Activated T-helper 1 cell treated with anti-CD3 and anti-CD28 coated beads, Interleukin-2, amount 50 U/mL, for 16 hours (primary cell): ENCODE measurements around the gene ERMP1.
A peak's percentile ranks its signal among the peaks of the same experiment; 100 is the strongest.

ENCODE experiments used
- DNase-seq, 2 donors: peaks; one replicate each; pipeline ENCODE4 v3.0.0-alpha.2; 2020; ENCODE audit warnings: low read depth in 1 of 2, low spot score in 1 of 2

The ERMP1 gene

DNA sequence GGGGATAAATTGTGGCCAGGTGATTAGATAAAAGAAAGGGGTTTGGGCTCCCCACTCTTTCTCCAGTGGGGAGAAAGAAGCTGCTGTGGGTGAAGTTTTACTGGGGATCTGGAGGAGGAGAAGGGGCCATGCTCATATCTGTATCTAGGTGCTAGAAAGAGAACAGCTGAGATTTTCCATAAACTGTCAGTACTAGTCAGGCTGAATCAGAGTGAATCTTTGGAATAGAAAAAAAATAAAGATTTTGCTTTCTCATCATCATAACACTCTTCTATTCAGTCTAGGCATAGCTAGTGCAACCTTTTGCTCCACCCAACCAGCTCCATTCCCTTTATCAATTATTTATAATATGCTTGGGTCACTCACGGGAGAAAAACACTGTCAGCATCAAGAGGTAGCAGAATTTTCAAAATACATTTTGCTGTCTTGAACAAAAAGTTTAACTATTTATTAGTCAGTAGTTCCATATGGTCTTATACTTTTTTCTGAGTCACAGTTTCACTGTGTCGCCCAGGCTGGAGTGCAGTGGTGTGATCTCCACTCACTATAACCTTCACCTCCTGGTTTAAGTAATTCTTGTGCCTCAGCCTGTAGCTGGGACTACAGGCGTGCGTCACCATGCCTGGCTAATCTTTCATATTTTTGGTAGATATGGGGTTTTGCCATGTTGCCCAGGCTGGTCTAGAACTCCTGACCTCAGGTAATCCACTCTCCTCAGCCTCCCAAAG, 21.3 kb upstream of the ERMP1 start:
- DNase-seq: no peak

DNA sequence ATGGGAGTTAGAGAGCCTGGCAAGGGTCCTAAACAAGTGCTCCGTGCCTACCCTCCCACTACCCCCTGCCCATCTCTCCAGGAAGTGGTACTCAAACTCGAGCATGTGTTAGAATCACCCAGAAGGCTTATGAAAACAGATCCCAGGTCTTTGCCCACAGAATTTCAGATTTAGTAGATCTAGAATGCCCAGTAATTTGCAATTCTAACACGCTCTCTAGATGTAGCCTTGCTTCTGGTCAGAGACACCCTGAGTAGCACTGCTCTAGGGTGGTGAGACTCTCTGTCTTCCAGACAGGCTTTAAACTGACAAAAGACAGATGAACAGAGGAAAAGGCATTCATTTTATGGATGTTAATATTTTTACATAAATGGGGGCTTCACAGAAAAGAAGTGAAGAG, 20.7 kb upstream of the ERMP1 start:
- no peak for DNase-seq

DNA sequence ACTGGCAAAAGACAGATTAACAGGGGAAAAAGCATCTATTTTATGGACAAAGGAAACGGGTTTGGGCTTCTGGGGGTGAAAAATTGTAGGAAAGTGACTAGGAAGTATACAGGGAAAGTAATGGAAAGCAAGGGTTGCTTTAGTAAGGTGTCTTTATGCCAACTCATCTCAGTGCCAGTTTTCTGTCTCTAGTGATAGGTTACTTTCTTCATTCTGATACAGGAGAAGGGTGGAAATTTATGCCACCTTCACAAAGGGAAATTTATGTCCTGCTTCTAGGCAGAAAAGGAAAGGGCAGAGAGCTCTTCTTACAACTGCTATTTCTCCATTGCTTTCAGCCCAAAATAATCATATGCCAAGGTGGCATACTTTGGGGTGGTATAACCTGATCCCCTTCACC, 20.1 kb upstream of the ERMP1 start:
- no peak for DNase-seq

DNA sequence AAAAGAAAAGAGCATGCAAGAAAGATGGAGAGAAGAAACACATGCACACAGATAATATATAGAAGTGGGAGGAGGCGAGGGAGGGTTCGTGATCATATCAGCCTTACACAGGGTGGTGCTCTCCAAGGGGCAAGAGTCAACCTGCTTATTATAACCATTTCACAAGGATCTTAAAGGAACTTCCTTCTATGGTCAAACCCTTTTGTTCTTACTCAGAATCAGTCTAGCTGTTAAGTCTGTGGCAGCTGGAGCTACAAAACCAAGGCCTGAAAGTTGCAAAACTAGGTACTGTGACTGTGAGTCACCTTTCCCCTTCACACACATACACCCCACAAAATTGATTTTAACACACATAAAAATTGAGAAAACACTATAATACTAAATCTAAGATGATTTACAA, 18.5 kb upstream of the ERMP1 start:
- DNase-seq: no peak

DNA sequence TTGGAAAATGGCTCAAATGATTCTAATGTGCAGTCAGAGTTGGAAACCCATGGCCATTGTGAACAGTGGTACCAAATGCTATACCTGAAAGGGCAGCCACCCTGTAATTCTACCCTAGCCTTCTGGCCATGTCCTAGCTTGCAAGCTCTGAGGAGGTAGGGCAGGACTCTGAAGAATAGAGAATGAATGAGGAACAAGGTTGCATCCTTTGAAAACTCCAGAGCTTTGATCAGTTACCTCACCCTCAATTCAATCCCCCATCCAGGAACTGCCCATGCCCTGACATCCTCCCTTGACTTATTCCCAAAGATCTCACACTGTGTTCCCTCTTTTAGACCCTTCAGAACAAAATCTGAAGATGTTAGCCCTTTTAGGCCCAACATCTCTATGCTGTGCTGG, 17.8 kb upstream of the ERMP1 start:
- DNase-seq: no peak

DNA sequence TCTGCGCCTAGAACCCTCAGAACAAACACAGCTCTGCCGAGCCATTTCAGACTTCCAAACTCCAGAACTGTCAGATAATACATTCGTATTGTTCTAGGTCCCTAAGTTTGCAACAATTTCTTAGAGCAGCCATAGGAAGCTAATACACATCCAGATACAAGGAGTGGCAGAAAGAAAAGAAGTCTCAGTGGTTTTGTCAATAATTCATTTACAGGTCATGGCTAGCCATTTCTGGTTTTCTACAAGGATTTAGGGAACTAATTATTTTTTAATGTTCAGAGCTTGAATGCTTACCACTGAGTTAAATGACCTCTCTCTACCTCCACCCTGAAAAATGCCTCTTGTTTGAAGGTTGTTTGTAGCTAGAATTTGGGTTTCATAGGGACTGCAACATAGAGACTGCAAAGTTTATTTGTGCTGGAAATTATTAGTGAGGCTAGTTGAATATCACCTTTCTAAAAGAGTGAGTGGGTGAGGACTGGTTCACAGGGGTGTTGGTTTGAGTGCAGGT, 15.5 kb upstream of the ERMP1 start:
- no peak for DNase-seq

DNA sequence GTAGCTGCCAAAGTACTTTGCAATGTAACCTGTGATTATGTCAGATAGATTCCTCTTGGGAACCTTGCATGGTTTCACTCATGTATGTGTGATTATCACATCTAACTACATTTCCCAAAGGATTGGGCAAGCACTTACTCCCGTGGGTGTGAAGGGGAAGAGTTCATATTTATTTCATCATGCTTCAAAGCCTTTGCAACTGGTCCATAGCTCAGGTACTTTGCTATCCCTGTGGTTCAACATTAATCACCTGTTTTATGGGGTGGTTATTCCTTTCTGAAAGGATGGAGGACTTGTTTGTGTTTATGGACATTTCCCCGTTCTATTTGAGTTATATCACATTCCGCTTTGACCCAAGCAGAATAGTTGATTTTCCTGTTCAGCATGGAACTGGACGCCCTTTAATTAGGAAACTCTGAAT, 13.6 kb upstream of the ERMP1 start:
- no peak for DNase-seq

DNA sequence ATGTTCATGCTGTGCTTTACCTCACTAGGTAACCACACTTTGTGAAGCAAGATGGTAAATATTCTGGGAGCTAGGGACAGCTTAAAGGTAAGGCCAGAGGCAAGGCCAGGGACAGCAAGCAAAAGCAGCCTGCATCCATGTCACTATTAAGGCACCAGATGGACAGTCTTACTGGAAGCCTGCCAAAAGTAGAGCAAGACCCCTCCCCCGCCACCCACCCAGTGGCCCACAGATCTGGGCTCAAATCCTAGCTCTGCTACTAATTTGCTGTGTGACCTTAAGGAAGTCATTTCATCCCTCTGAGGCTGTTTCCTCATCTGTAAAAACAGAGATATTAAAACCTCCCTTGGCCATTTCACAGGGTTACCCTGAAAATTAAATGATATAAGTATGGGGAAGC, 13.2 kb upstream of the ERMP1 start:
- DNase-seq: no peak

DNA sequence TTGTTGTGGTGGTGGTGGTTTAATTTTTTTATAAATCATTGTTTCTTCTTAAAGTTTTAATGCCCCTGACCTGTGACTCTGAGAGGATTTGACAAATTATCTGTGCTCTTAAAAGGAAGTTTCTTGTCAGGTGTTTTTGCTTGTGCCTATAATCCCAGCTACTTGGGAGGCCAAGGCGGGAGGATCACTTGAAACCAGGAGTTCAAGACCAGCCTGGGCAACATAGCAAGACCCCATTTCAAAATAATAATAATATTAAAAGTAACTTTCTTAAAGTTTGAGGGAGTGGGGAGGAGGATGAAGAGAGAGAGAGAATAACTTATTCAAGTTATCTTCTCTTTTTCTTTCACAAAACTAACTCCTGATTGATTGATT, 12.2 kb upstream of the ERMP1 start:
- no peak for DNase-seq

DNA sequence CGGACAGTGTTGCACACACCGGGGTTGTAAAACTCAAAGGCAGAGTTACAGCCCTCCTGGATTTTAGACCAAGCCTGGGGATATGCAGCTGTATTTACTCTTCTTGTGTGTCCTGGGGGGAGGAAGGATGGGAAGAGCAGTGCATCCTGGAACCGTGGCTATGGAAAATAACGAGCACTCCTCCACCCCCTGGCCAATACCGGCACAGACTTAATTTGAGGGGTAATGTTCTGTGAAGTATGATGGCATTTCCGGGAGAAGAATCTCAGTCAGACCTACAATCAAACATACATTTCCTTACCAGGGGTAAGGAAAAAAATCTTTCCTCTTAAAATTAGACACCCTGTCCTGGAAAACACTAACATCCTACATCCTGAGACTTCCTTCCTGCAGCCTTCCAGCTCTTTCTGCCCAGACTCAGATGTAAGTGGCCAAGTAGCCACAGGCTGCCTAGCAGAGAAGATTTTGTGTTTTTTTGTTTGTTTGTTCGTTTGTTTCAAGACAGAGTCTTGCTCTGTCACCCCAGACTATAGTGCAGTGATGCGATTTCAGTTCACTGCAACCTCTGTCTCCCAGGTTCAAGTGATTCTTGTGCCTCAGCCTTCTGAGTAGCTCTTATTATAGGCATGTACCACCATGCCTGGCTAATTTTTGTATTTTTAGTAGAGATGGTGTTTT, 11.0 kb upstream of the ERMP1 start:
- DNase-seq: no peak

DNA sequence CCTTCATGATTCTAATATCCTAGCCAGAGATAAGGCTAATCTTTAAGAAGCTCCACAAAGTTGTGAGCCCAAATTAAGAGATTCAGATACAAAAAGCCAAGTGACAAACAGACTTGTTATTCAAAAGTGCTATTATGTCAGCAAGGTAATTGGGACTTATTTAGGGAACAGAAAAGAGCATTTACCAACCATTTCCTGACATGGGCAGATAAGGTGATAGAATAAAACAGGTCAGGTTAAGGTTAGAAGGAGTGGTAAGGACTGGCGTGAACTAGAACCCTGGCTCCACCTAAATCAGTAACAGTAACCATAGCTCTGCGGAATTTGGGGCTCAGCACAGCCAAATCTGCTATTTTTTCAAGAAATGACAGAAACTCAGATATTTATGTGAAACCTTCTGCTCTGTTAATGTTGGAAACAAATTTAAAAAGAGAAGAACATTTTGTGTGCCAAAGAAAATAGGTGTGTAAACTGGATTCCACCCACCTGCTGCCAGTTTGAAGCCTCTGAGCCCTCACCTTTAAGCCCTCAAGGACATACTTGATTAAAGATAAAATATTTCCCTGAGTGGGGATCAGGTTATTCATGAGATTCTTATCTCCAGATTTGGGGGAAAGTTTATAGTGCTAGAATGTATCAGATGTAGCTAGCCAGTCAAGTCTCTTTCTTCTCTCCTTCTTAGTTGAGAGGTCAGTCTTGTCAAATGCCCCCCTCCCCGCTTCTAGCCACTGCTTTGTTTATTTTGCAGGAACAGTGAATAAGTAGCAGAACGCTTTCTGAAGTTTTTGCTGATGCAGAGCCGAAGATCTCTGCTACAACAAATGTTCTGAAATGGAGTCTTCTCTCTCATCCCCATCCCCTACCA, 10.2 kb upstream of the ERMP1 start:
- no peak for DNase-seq

DNA sequence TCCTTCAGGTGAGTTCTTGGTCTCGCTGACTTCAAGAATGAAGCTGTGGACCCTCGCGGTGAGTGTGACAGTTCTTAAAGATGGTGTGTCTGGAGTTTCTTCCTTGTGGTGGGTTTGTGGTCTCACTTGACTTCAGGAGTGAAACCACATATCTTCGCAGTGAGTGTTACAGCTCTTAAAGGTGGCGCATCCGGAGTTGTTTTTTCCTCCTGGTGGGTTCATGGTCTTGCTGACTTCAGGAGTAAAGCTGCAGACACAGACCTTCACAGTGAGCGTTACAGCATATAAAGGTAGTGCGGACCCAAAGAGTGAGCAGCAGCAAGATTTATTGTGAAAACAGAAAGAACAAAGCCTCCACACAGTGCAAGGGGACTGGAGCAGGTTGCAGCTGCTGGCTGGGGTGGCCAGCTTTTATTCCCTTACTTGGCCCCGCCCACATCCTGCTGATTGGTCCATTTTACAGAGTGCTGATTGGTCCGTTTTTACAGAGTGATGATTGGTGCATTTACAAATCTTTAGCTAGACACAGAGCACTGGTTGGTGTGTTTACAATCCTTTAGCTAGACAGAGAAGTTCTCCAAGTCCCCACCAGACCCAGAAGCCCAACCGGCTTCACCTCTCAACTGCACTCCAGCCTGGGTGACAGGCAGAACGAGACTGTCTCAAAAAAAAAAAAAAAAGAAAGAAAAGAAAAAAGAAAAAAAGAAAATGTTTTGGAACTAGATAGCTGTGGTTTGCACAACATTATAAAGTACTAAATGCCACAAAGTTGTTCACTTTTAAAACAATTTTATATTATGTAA, 9.1 kb upstream of the ERMP1 start:
- peak; percentile 11 to 14 for DNase-seq

DNA sequence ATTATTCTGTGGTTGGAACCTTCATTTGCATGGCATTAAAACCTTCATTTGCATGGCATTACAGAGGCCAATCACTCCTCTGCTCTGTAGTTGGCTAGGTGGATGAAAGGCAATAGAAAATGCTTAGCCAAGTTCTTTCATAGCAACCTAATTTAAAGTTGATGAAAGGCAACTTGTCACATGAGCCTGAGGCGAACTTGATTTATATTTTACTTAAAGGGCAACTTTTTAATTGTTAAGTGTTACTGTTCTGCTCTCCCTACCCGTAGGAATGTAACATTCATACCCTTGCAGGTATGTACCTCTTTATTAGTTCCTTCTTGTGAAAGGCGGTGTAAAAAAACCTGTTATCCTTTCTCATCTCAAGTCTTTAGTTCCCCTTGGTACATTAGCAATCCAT, 7.9 kb upstream of the ERMP1 start:
- no peak for DNase-seq

DNA sequence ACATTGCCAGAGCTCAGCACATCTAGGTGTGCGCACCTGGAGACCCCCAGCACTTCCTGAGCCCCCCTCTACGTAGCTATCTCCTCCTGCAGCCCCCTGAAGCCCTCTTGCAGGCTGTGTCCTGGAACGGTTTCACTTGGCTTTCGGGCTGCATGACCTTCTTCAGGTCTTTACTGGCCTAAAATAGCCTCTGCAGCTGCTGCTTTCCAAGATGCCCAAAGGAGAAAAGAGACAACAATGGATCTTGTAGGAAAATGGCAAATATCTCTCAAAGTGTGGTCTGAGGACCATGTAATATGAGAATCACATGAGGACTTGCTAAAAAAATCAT, 6.6 kb upstream of the ERMP1 start:
- DNase-seq: no peak

DNA sequence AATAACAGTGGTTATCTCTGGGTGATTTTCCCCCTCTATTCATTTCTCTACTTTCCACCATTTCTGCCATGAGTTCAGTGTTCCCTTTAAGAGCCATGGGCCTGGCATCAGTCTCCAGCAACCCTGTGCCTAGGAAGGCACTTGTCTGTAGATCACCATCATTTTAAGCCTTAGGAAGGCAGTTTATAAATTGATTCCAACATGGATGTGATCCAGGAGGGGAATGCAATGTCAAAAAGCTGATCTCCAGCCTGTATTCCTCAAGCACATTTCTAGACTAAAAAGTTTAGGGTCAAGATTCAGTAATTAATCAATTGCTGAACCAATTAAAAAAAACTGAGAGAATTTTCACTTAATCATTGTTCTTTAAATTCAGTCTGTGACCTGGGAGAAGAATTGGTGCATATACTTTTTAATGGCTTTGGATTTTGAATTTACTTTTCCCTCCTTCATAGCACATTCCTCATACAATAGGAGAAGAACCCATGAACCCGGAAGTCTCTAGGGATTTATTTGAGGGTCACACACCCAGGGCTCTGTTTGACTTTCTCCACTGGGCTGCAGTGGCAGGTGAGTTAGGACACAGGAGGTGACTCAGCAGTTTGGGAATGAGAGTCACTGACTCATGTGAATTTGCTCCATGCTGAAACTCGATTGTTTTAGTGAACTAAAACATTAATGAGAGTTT, 6.1 kb upstream of the ERMP1 start:
- DNase-seq: no peak

DNA sequence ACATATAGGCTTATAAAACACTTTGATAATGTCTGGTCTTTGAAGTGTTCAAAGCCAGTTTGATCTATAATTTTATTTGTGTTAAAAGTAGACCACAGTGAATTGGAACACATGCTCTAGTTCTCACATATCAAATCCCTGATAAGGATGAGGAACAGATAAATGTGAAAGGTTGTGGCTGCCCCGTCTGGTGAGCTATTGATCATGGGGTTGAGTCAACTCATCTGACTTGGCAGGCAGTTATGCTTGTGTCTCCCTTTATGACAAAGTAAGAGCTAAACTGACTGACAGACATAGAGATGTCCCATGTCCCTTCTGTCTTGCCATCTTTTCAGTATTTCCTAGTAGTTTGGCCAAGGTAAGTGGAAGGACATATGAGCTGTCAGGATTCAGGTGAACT, 2.9 kb upstream of the ERMP1 start:
- DNase-seq: no peak

DNA sequence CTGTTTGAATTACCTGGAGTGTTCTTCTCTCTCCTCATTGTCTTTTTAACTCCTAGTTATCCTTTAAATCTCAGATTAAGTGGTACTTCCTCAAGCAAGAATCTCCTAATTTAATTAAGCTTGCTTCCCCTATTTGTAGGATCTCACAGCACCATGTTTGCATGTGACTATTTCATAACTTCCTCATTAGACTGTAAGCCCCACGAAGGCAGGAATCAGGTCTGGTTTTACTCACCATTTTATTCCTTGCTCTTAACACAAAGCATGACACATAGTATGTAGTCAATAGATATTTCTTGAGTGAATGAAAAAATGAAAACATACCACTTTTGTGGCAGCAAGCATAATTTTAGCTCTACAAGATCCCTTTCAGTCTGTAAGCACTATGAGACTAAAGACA, 1.3 kb upstream of the ERMP1 start:
- no peak for DNase-seq

DNA sequence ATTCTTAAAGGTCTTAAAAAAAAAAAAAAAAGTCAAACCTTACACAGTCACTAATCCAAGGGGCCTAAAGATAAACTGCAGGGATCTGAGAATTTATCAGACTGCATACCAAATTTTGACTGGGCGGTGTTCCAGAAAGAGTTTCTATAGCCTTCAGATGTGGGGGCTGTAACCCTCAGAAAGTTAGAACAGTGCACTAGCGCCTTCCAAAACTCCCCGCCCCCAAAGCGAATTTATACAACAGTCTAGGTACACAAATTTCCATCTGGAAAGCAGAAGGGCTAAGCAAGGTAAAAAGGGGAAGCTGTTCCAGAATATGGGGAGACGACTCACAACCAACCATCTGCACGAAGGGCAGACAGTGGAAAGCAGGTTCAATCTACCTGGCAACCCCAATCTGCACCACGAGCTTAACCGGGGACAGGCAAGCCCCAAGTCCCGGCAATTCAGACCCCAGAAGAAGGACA, 813 bp downstream of the ERMP1 start:
- DNase-seq: peak in 1 of 2 donors; percentile 6

DNA sequence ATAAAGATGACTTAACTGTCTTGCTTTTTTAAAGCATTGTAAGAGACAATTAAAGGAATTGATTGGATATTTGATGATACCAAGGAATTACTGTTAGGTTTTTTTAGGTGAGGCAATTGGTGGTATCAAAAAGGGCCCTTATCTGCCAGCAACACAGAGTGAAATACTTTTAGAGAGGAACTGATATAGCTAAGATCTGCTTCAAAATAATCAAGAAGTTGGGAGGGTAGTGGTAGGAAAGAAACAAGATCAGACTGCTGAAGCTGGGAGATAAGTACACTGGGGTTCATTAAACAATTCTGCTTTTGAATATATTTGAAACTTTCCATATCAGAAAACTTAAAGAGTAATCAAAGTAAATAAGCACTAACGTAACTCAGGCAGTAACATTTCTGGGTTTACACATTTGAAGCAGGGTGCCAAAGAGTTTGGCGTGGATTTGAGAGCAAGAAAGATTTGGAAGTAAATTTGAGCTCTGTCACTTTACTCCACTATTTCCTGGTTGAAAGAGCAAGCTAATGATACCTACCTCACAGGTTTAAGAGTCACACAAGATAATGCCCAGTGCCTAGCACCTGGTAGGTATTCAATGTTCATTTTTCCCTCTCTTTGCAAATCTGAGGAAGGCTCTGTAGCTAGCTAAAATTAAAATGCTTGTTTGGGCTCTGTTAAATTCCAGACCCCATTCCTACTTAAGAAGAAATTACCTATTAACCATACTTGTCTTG, 6.9 kb downstream of the ERMP1 start:
- no peak for DNase-seq

DNA sequence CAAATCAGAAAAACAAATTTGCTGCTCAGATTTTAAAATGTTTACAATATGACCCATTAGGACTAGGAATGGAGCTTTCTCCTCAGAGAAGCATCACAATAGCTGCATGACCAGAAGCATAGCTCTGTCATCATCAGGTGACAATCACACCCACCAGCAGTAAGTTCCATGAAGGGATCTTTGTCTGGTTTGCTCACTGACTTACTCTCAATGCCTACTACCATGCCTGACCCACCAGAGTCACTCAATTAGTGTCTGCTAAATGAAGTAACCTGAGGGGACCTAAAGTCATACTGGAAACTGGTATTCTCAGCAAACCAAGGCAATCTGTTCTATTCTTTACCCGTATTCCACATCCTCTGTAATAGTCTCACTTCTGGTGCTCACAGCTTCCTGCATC, 7.7 kb downstream of the ERMP1 start:
- no peak for DNase-seq
